K562 (cell line): ENCODE results near the gene KLHL22. TPM values are rescaled to one million over a fixed set of nuclear protein-coding genes. Genes with fewer than 3 reads are reported as not detected.
A peak's percentile ranks its signal among the peaks of the same experiment; 100 is the strongest.

Source experiments
- ATAC-seq: fragments of 200-7000 bp; cut with Tn5 transposase; 3 replicates; pipeline ENCODE4 v1.9.1; 2020; ENCODE audit warnings: moderate library complexity
- BruUV-seq: library from RNA; stranded (reverse); fragments of 400-500 nt; replicated peaks from 2 replicates; lab custom pipeline; 2021; lab: Mats Ljungman, UMichigan
- CTCF ChIA-PET: fragments of 300-600 bp; formaldehyde crosslinking; extraction: SDS; loops from one replicate; lab custom pipeline; 2021; ENCODE audit warnings: low intra/inter-chr PET ratio; lab: Yijun Ruan, JAX
- POLR2A ChIA-PET: fragments of 300-600, 350-650 bp; sonication (Branson Sonifier 250); formaldehyde crosslinking; extraction: SDS; loops from one replicate; lab custom pipeline; 2021; ENCODE audit warnings: antibody characterized with exemption, inconsistent platforms; lab: Yijun Ruan, JAX
- DNase-seq, 4 experiments: peaks; one replicate each; pipeline versions ENCODE4 v3.0.0 to v3.0.0-alpha.2; 2011 to 2018; ENCODE audit warnings: low spot score in 3 of 4, mixed read lengths in 3 of 4; ENCODE audit errors: extremely low read depth in 1 of 4
- FAIRE-seq: peaks from 2 replicates; lab custom pipeline; 2011; peaks lifted over from hg19 to GRCh38; lab: Jason Lieb, UNC
- H2AFZ ChIP-seq: 2 replicates; pipeline ENCODE4 v1.6.0; 2011; ENCODE audit warnings: low read depth, low read length, control low read depth, inconsistent platforms
- H3K27ac ChIP-seq: fragments of 200-600 bp; 3 replicates; pipeline ENCODE4 v1.8.0; 2011; ENCODE audit warnings: low read depth, mild to moderate bottlenecking, control low read depth, inconsistent platforms, low read length, moderate library complexity, mixed read lengths; ENCODE audit errors: extremely low read depth
- H3K27me3 ChIP-seq, 2 experiments: fragments of 300-600 bp in 1 of 2; 2 replicates in 1 of 2; 3 replicates in 1 of 2; pipeline versions ENCODE4 v1.6.0 to v1.8.0; 2011; ENCODE audit warnings: inconsistent platforms in 2 of 2, low read length in 2 of 2, mild to moderate bottlenecking in 1 of 2, mixed read lengths in 1 of 2, moderate library complexity in 1 of 2; ENCODE audit not compliant: control insufficient read depth in 2 of 2, insufficient read depth in 2 of 2
- H3K36me3 ChIP-seq: fragments of 300-600 bp; 3 replicates; pipeline ENCODE4 v1.8.0; 2011; ENCODE audit warnings: mild to moderate bottlenecking, low read length, inconsistent platforms; ENCODE audit not compliant: control insufficient read depth, insufficient read depth
- H3K4me1 ChIP-seq, 2 experiments: fragments of 200-600 bp in 1 of 2; replicated peaks in 1 of 2; 2 replicates in 1 of 2; 3 replicates in 1 of 2; pipeline versions ENCODE4 v1.5.1 to v1.8.0; 2011; ENCODE audit warnings: inconsistent platforms in 2 of 2, low read length in 2 of 2, mild to moderate bottlenecking in 1 of 2, mixed read lengths in 1 of 2, moderate library complexity in 1 of 2; ENCODE audit not compliant: control insufficient read depth in 2 of 2, insufficient read depth in 2 of 2
- H3K4me2 ChIP-seq: 2 replicates; pipeline ENCODE4 v1.6.1; 2011; ENCODE audit warnings: low read length, control low read depth, inconsistent platforms, mixed read lengths; ENCODE audit not compliant: insufficient read depth
- H3K4me3 ChIP-seq: fragments of 200-600 bp; sonication (generic), shearing (Covaris generic); 2 replicates; pipeline ENCODE4 v1.5.1; 2016; ENCODE audit warnings: control low read depth, inconsistent platforms
- H3K79me2 ChIP-seq: fragments of 200-600 bp; 3 replicates; pipeline ENCODE4 v1.8.0; 2011; ENCODE audit warnings: low read length, inconsistent platforms; ENCODE audit not compliant: control insufficient read depth, insufficient read depth
- H3K9ac ChIP-seq, 2 experiments: 2 replicates each; pipeline versions ENCODE4 v1.6.0 to v1.6.1; 2011; ENCODE audit warnings: low read depth in 2 of 2, low read length in 2 of 2, control low read depth in 1 of 2, inconsistent platforms in 1 of 2, mild to moderate bottlenecking in 1 of 2, mixed read lengths in 1 of 2; ENCODE audit not compliant: insufficient read depth in 1 of 2
- H3K9me1 ChIP-seq: one replicate; pipeline ENCODE4 v1.6.0; 2011; ENCODE audit warnings: inconsistent platforms, mild to moderate bottlenecking, low read length, moderate library complexity; ENCODE audit not compliant: control insufficient read depth, insufficient read depth
- H3K9me3 ChIP-seq: replicated peaks from 2 replicates; pipeline ENCODE4 v1.5.1; 2011; ENCODE audit warnings: low read depth, low read length, inconsistent platforms; ENCODE audit not compliant: control insufficient read depth, insufficient read depth
- H4K20me1 ChIP-seq: replicated peaks from 2 replicates; pipeline ENCODE4 v1.6.1; 2011; ENCODE audit warnings: low read length, inconsistent platforms, mixed read lengths; ENCODE audit not compliant: control insufficient read depth, insufficient read depth
- CUX1 ChIP-seq: fragments of 200-800 bp; sonication (Bioruptor generic); IDR thresholded peaks from 2 replicates; pipeline ENCODE4 v1.6.1; 2016; ENCODE audit warnings: missing genetic modification characterization, missing compliant biosample characterization
- EGR1 ChIP-seq: fragments of 450-650 bp; conservative IDR thresholded peaks from 2 replicates; pipeline ENCODE4 v1.6.1; 2017; ENCODE audit warnings: mild to moderate bottlenecking
- HDAC2 ChIP-seq: fragments of 450-650 bp; IDR thresholded peaks from 2 replicates; pipeline ENCODE4 v1.6.1; 2016; ENCODE audit warnings: mild to moderate bottlenecking
- HEY1 ChIP-seq: fragments of 250-450 bp; sonication (Bioruptor Pico); IDR thresholded peaks from 2 replicates; pipeline ENCODE4 v1.5.0; 2020; ENCODE audit warnings: mild to moderate bottlenecking, moderate library complexity, borderline replicate concordance
- HMG20A ChIP-seq: fragments of 450-650 bp; formaldehyde crosslinking; conservative IDR thresholded peaks from 2 replicates; pipeline ENCODE4 v1.4.0; 2020; ENCODE audit warnings: mild to moderate bottlenecking, mixed read lengths
- HOXB6 ChIP-seq: fragments of 250-450 bp; sonication (Bioruptor Pico); IDR thresholded peaks from 2 replicates; pipeline ENCODE4 v1.5.1; 2022; ENCODE audit warnings: mild to moderate bottlenecking, borderline replicate concordance
- MXI1 ChIP-seq: IDR thresholded peaks from 2 replicates; pipeline ENCODE4 v1.6.1; 2011; ENCODE audit warnings: low read depth, mild to moderate bottlenecking, improper control_type of control experiment, low read length
- NR2C1 ChIP-seq, 2 experiments: fragments of 450-650 bp; IDR thresholded peaks; 2 replicates each; pipeline ENCODE4 v1.6.1; 2017; ENCODE audit warnings: mild to moderate bottlenecking in 2 of 2, antibody characterized with exemption in 1 of 2, inconsistent platforms in 1 of 2, missing compliant biosample characterization in 1 of 2, missing genetic modification characterization in 1 of 2
- PHTF2 ChIP-seq: fragments of 250-450 bp; sonication (Bioruptor Pico); IDR thresholded peaks from 2 replicates; pipeline ENCODE4 v1.5.0; 2021; ENCODE audit warnings: mild to moderate bottlenecking
- XRCC4 ChIP-seq: IDR thresholded peaks from one replicate; pipeline ENCODE4 v1.6.1; 2011; ENCODE audit not compliant: insufficient read depth, insufficient read length; ENCODE audit errors: extremely low read depth
- ZNF165 ChIP-seq: fragments of 250-450 bp; sonication (Bioruptor Pico); IDR thresholded peaks from 2 replicates; pipeline ENCODE4 v1.4.0; 2020; ENCODE audit warnings: borderline replicate concordance
- ZNF561 ChIP-seq: fragments of 450-650 bp; formaldehyde crosslinking; conservative IDR thresholded peaks from 2 replicates; pipeline ENCODE4 v1.4.0; 2020; ENCODE audit warnings: mild to moderate bottlenecking, moderate library complexity
- ZNF717 ChIP-seq: fragments of 250-450 bp; sonication (Bioruptor Pico); IDR thresholded peaks from 2 replicates; pipeline ENCODE4 v1.5.0; 2021
- WGBS: fragments of 100-300 bp; shearing (Covaris generic); methylation state at CpG from one replicate; pipeline ENCODE4 v1.1.6; 2016; ENCODE audit warnings: low coverage, mixed read lengths; ENCODE audit not compliant: insufficient coverage; ENCODE audit errors: missing lambda C conversion rate; 5-methylcytosine and 5-hydroxymethylcytosine counted together
- in situ Hi-C: fragments of 300-500 bp; cut with MboI; formaldehyde crosslinking; loops from 4 replicates; pipeline ENCODE4 v1.15.0; 2018; ENCODE audit warnings: inconsistent platforms, mixed read lengths
- intact Hi-C: fragments of 100-400 bp; cut with micrococcal nuclease; formaldehyde crosslinking; loops from 2 replicates; pipeline ENCODE4 v1.14.2; 2022
- polyA plus RNA-seq, 8 experiments: library from polyadenylated mRNA; depleted of rRNA in 4 of 8; stranded (reverse) in 5 of 8; unstranded in 3 of 8; fragments of >200 nt; fragmentation: Nextera tagmentation in 2 of 8; fragmentation: Illumina TruSeq in 1 of 8; extraction: Ambion mirVana in 2 of 8; extraction: Trizol in 1 of 8; gene quantifications; 2 replicates each; pipeline versions ENCODE4 v1.2.1 to v1.2.3, GENCODE V29; 2011 to 2014; ENCODE audit warnings: inconsistent platforms in 1 of 8, missing spikeins in 1 of 8
- total RNA-seq, 7 experiments: library from RNA; depleted of rRNA in 6 of 7; stranded (reverse); fragments of >200 nt in 6 of 7; fragmentation: Illumina TruSeq in 2 of 7; extraction: Trizol in 2 of 7; gene quantifications; 2 replicates each; pipeline versions ENCODE4 v1.2.1 to v1.2.3, GENCODE V29; 2011 to 2021; ENCODE audit warnings: low replicate concordance in 1 of 7
- TF ChIP-seq, protein P1 (sequence below): fragments of 200-400 bp; formaldehyde crosslinking; IDR thresholded peaks from 2 replicates; pipeline ENCODE4 v1.6.1; 2017; ENCODE audit warnings: mild to moderate bottlenecking, low read depth, low read length, moderate library complexity
- TF ChIP-seq, protein P2 (sequence below), 2 experiments: fragments of 450-650 bp; conservative IDR thresholded peaks; 2 replicates each; pipeline ENCODE4 v1.6.1; 2017; ENCODE audit warnings: mild to moderate bottlenecking in 2 of 2, moderate library complexity in 2 of 2

KLHL22 gene
- total and polyA plus RNA-seq, 9 of the 15 experiments (the other 6 are each of a cell fraction or from before 2014, with no cell fraction given) = 1.3 to 25.6 (median 15.2) TPM

DNA sequence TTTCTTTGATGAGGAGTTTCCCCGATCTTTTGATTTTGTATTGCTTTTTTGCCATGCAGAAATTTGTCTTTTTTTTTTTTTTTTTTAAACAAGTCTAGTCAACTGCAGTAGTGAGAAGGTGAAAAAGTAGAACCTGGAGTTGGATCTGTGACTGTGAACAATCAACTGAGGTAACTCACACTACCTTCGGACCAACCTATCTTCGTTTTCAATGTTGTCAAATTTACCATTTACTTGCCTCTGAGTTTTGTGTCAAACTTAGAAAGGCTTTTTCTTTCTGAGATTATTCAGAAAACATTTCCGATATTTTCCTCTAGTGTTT, 20.5 kb downstream of the KLHL22 start:
- Histone ChIP-seq H3K4me3 (no peak overlapping the region), H3K9ac (no peak overlapping the region), H3K27me3 (no peaks in the 10 kb centered on the region), H3K9me1 (no peaks in the 10 kb centered on the region), H4K20me1 (peaks cover 16% of the 10 kb centered on the region), H3K4me2 (no peak overlapping the region), H3K9me3 (no peaks in the 10 kb centered on the region), H3K27ac (no peak overlapping the region), H3K36me3 (peaks cover 3% of the 10 kb centered on the region; the same call in 1 of the 3 replicates), H3K79me2 (no peaks in the 10 kb centered on the region), H3K4me1 (peaks cover 3 to 6% of the 10 kb centered on the region in 2 experiments; a peak in 3 of 5 replicates), H2AFZ (no peak overlapping the region)
- ChIA-PET POLR2A (interaction anchor here (1.0 to 5.6 kb wide), 5 partner anchors 9 to 81 kb away, joined by 3 to 46 read pairs (median 6); no protein-coding TSS in a partner anchor), CTCF (no interaction called here)
- no TSS peak for BruUV-seq
- TF ChIP-seq EGR1 (no peak), HMG20A (no peak), CUX1 (CRISPR knock-in tag) (0 out of 2 replicates have a peak, but pooled peaks have one; percentile 28), NR2C1 (IDR thresholded peaks at IDR 0.05) (no peak), NR2C1 (tag; IDR thresholded peaks at IDR 0.05) (no peak), HEY1 (CRISPR knock-in tag) (no peak), MXI1 (no peak), ZNF717 (CRISPR knock-in tag) (peak; percentile 40; the same call in 1 of the 2 replicates), ZNF165 (CRISPR knock-in tag) (no peak), HOXB6 (CRISPR knock-in tag) (no peak), ZNF561 (CRISPR knock-in tag) (no peak), HDAC2 (no peak), XRCC4 (no peak), PHTF2 (CRISPR knock-in tag) (no peak)
- TF ChIP-seq, protein P1, sequence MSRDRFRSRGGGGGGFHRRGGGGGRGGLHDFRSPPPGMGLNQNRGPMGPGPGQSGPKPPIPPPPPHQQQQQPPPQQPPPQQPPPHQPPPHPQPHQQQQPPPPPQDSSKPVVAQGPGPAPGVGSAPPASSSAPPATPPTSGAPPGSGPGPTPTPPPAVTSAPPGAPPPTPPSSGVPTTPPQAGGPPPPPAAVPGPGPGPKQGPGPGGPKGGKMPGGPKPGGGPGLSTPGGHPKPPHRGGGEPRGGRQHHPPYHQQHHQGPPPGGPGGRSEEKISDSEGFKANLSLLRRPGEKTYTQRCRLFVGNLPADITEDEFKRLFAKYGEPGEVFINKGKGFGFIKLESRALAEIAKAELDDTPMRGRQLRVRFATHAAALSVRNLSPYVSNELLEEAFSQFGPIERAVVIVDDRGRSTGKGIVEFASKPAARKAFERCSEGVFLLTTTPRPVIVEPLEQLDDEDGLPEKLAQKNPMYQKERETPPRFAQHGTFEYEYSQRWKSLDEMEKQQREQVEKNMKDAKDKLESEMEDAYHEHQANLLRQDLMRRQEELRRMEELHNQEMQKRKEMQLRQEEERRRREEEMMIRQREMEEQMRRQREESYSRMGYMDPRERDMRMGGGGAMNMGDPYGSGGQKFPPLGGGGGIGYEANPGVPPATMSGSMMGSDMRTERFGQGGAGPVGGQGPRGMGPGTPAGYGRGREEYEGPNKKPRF = no peak
- TF ChIP-seq, protein P2, sequence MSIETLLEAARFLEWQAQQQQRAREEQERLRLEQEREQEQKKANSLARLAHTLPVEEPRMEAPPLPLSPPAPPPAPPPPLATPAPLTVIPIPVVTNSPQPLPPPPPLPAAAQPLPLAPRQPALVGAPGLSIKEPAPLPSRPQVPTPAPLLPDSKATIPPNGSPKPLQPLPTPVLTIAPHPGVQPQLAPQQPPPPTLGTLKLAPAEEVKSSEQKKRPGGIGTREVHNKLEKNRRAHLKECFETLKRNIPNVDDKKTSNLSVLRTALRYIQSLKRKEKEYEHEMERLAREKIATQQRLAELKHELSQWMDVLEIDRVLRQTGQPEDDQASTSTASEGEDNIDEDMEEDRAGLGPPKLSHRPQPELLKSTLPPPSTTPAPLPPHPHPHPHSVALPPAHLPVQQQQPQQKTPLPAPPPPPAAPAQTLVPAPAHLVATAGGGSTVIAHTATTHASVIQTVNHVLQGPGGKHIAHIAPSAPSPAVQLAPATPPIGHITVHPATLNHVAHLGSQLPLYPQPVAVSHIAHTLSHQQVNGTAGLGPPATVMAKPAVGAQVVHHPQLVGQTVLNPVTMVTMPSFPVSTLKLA (conservative IDR thresholded peaks at IDR 0.05) = no peak
- in situ Hi-C loops (no loop called here), intact Hi-C loops (no loop called here)
- WGBS = 46% methylated on average over 4 of the region's 4 CpGs
- DNase-seq (no peak), FAIRE-seq (no peak), ATAC-seq (no peak)
